ENCODE results near the gene EIF2S1.
"Not testable (repeated sequence)": the region's sequence is repeated elsewhere in the genome, so short reads cannot be mapped to it uniquely, and the experiment has no call there.

EIF2S1 gene

DNA sequence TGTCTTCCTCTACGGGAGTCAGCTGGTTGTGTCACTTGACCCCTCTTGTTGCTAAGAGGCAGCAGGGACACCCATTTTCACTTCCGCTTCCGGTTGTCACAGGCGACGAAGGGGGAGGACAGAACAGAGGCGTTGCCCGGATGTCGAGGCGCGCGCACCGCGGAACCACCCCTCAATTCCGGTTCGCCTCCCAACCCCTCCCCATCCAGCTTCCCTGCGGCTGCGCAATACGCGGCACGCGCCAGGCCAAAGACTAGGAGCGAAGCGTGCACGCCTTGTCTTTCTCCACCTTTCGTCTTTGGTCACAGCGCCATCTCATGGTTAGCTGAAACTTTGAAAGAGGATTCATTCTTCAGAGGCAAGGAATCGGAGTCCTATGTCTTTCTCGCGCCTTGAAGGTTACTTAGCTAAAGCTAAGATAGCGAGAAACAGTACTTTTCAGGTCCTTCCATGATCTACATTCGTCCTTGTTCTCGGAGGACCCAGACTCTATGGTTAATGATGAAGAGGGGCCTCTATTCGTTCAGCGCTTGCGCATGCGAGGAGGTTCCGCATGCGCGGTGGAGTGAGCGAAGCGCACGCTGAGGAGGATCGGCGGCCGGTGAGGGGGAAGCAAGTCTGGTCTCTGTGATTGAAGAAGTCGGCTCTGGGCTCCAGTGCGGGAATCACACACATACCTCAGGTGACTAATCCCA is at the start of gene EIF2S1, which contains the start of gene ATP6V1D:
Gene EIF2S1 (plus strand): TSS at position 554 of the 695 bp plus-strand sequence. CDS start 4,440 bp downstream, outside the sequence.
Gene ATP6V1D (minus strand): TSS at position 30 of the 695 bp plus-strand sequence. CDS start 106 bp downstream, outside the sequence.
- DNase-seq (ENCODE audit: low read depth) = peak; percentile 100

- DNase-seq (ENCODE audit: low read depth) = no peak
Measured at GRCh38 chr14:67311868-67312267, 48.3 kb upstream of the EIF2S1 start.

DNA sequence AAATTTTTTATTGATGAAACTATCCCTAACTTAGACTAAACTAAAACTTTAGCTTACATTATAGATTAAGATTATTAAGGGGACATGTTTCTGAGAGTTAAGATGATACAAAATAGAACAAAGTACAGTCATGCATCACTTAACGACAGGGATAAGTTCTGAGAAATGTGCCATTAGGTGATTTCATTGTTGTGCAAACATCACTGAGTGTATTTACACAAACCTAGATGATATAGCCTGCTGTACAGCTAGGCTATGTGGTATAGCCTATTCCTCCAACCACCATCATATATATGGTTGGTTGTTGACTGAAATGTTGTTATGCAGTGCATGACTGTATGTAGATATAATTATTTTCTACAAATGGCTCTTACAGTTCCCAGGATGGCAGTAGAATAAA is 47.0 kb upstream of the EIF2S1 start:
- no peak for DNase-seq (ENCODE audit: low read depth)

DNA sequence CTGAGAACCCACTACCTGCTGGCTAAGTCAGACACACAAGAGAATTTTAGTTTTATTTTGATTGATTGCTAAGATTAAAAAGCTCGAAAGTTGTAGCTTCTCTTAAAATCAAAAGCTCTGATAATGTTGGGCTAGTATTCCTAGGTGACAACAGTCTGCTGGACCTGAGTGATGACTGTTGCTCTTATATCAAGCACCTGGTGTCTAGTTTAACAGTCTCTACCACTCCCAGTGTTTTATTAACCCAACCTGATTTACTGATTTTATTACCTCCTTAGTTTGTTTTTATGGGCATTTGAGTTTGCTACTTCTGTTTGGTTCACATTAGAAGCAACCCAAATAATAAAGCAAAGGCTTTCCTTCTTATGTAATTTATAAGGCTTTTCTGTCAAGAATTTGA is 42.3 kb upstream of the EIF2S1 start:
- no peak for DNase-seq (ENCODE audit: low read depth)

GRCh38 chr14:67319142-67319541 is 41.0 kb upstream of the EIF2S1 start:
- no peak for DNase-seq (ENCODE audit: low read depth)

- DNase-seq (ENCODE audit: low read depth) = not testable (repeated sequence)
Measured at GRCh38 chr14:67329666-67330065, 30.5 kb upstream of the EIF2S1 start.

GRCh38 chr14:67331368-67332125 is 28.6 kb upstream of the EIF2S1 start:
- DNase-seq (ENCODE audit: low read depth) = peak; percentile 65

DNA sequence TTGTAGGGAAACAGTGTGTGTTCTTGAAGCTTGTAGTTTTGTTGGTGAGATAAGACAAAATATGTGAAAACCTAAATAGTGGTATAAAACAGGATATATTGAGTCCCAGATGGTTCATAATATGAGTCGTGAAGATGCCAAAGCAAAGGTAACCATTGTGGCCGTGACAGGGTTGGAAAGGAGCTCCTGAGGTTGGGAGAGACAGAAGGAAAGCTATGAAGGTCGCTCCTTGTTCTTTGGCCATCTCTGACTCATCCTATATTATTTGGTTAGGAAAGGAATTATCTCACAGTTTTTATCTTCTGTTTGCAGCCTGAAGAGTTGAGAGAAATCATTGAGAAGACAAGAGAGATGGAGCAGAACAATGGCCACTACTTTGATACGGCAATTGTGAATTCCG is 27.7 kb upstream of the EIF2S1 start:
- DNase-seq (ENCODE audit: low read depth) = peak; percentile 20

DNA sequence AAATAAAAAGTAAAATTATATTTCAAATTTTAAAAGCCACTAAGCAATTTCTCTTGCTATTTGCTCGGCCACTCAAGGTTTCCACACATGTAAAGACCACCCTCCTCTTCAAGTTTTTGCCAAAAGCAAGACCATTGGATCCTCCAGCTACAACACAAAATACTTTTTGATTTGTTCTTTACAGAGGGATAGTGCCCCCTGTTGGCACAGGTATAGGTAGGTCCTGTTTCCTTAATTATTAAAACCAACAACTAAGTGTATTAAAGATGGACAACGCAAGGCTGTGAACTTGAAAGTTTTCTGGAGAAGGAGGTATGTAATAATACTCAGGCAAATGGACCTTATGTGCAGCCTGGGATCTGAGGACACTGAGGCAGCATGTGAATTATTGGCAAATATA is 24.3 kb upstream of the EIF2S1 start:
- DNase-seq (ENCODE audit: low read depth) = peak; percentile 14

- not testable (repeated sequence) for DNase-seq (ENCODE audit: low read depth)
Measured at GRCh38 chr14:67341231-67341630, 18.9 kb upstream of the EIF2S1 start.

DNA sequence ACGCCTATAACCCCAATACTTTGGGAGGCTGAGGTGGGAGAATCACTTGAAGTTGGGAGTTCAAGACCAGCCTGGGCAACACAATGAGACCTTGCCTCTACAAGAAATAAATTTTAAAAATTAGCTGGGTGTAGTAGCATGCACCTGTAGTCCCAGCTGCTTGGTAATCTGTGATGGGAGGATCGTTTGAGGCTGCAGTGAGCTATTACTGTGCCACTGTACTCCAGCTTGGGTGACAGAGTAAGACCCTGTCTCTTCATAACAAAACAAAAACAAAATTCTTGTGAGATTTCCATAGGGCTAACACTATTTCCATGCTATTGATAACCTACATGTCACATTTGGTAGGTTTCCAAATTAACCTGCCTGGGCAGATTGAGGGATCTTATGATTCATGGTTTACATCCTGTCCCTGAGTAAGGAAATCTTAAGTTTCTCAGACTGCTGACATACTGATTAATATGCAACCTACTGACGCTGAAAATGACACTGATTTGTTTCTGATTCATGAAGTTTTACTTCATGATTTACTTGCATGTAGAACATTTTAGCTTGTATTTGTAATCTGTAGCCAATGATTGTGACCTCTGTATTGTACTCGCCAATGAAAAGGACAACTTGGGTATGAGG is 16.4 kb upstream of the EIF2S1 start:
- no peak for DNase-seq (ENCODE audit: low read depth)

DNA sequence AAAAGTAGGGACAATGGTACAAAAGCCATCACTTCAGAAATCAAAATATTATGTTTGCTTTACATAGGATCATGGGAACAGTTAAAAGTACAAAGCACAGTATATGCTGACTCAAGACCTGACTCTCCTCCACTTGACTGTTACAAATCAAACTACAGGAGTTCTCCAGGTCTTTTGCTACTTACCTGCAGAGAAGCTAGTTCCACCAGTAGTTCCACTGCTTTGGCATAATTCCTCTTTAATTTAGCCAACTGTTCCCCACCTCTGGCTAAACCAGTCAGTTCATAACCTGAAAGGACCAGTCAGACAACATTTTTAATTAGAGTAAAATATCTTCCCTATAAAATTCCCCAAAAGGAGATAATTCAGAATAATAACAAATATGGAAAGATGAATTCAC is 14.5 kb upstream of the EIF2S1 start:
- no peak for DNase-seq (ENCODE audit: low read depth)

- no peak for DNase-seq (ENCODE audit: low read depth)
Measured at GRCh38 chr14:67352055-67352454, 8.1 kb upstream of the EIF2S1 start.

GRCh38 chr14:67357186-67357968 is 2.8 kb upstream of the EIF2S1 start:
- DNase-seq (ENCODE audit: low read depth) = no peak

- DNase-seq (ENCODE audit: low read depth) = peak; percentile 20
Measured at GRCh38 chr14:67357969-67358354, 2.2 kb upstream of the EIF2S1 start.

DNA sequence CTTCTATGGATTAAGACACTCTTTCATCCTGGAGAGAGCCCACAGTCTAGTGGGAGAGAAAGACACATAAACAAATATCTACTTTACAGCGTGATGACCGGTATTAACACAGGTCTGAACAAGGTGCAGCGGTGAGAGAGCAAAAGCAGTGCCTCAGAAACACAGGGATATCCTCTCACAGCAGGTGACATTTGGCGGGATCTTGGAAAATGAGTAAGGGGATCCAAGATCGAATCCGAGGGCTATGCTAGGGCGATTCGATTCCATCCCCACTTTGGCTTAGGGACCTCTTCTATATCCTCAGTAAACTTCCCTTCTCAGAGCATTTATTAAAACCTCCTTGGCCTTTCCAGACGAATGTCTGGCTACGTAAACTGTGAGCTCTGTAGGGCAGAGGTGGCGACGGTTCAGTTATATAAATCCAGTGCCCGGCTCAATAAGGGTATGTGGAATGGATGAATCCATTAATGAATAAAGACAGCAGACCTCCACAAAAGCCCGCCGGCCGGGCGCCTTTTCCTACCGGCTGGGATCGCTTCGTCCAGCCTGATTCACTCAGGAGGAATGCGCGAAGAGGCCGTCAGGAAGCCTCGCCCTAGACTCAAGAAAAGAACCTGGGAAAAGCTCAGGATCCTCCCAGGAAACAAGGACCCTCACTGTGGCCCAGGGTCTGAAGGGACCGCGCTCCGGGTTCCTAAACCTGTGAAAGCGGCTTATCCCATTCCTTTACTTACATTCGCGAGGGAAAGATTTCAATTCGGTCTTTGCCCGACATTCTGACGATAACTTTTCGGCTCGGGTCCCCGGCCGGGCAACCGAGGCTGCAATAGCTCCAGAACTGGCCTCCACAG is 979 bp upstream of the EIF2S1 start:
- DNase-seq (ENCODE audit: low read depth) = peak; percentile 80

- no peak for DNase-seq (ENCODE audit: low read depth)
Measured at GRCh38 chr14:67360470-67361206, 510 bp downstream of the EIF2S1 start.

- DNase-seq (ENCODE audit: low read depth) = no peak
Measured at GRCh38 chr14:67365476-67365875, 5.3 kb downstream of the EIF2S1 start.

GRCh38 chr14:67370830-67371229 is 10.7 kb downstream of the EIF2S1 start:
- DNase-seq (ENCODE audit: low read depth) = peak; percentile 14
